OCI-M2 (cell line): ENCODE data around the gene OR2AG2.
A peak's percentile ranks its signal among the peaks of the same experiment; 100 is the strongest.

Source experiments
- DNase-seq: peaks from one replicate; lab custom pipeline; 2025; ENCODE audit not compliant: unreplicated experiment; lab: John Stamatoyannopoulos, UW

The OR2AG2 gene

GRCh38 chr11:6742260-6742659, 29.5 kb downstream of the OR2AG2 start:
- DNase-seq: no peak

GRCh38 chr11:6738590-6738989, 33.2 kb downstream of the OR2AG2 start:
- DNase-seq: no peak

GRCh38 chr11:6737872-6738466, 33.8 kb downstream of the OR2AG2 start:
- peak; percentile 17 for DNase-seq

- no peak for DNase-seq
Observed at GRCh38 chr11:6736495-6737121, 35.2 kb downstream of the OR2AG2 start.

- no peak for DNase-seq
Observed at GRCh38 chr11:6735306-6735705, 36.5 kb downstream of the OR2AG2 start.

- DNase-seq: no peak
Observed at GRCh38 chr11:6734616-6735015, 37.2 kb downstream of the OR2AG2 start.

GRCh38 chr11:6733326-6734275, 38.2 kb downstream of the OR2AG2 start:
- DNase-seq: no peak

- no peak for DNase-seq
Observed at GRCh38 chr11:6727971-6728760, 43.6 kb downstream of the OR2AG2 start.

GRCh38 chr11:6725386-6725896, 46.3 kb downstream of the OR2AG2 start:
- no peak for DNase-seq

GRCh38 chr11:6724013-6724412, 47.8 kb downstream of the OR2AG2 start:
- no peak for DNase-seq

GRCh38 chr11:6721343-6721742, 50.4 kb downstream of the OR2AG2 start:
- no peak for DNase-seq

- no peak for DNase-seq
Observed at GRCh38 chr11:6719576-6719975, 52.2 kb downstream of the OR2AG2 start.

GRCh38 chr11:6717426-6717825, 54.4 kb downstream of the OR2AG2 start:
- DNase-seq: no peak
